ENCODE measurements around the gene TSR1.

DNA sequence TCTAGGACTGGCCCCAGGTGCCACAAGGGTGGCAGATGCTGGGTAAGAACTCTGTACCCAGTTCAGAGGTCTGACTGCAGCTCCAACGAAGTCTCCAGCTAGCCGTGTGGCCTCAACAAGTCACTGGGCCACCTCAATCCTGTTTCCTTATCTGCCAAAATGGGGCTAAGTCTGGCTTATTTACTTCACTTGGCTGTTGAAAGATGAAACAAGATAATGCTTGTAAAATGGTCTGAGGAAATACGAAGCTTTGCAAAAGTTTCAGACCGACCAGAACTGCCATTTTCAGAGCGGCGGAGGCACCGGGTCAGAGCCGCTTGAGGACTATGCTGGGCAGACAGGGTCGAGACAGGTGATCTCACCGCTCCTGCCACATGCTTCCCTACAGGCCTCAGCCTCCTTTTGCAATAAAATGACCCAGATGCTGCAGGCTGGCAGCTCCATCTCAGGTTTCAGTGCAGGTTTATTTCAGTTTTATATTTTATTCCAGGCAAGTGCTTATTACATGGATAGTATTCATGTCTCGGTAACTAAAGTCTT, 47.4 kb upstream of the TSR1 start:
- TF ChIP-seq, protein P1, sequence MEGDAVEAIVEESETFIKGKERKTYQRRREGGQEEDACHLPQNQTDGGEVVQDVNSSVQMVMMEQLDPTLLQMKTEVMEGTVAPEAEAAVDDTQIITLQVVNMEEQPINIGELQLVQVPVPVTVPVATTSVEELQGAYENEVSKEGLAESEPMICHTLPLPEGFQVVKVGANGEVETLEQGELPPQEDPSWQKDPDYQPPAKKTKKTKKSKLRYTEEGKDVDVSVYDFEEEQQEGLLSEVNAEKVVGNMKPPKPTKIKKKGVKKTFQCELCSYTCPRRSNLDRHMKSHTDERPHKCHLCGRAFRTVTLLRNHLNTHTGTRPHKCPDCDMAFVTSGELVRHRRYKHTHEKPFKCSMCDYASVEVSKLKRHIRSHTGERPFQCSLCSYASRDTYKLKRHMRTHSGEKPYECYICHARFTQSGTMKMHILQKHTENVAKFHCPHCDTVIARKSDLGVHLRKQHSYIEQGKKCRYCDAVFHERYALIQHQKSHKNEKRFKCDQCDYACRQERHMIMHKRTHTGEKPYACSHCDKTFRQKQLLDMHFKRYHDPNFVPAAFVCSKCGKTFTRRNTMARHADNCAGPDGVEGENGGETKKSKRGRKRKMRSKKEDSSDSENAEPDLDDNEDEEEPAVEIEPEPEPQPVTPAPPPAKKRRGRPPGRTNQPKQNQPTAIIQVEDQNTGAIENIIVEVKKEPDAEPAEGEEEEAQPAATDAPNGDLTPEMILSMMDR (IDR thresholded peaks at IDR 0.05) = no peak
- no peak for TF ChIP-seq POLR2A (IDR thresholded peaks at IDR 0.05)
